Liver (tissue), 10 donors: ENCODE data around the gene TCEA2. TPM values are rescaled to one million over a fixed set of nuclear protein-coding genes. Genes with fewer than 3 reads are reported as not detected.

ENCODE experiments used
- DNase-seq: peaks from one replicate; pipeline ENCODE4 v3.0.0-alpha.2; 2017; ENCODE audit warnings: low spot score
- H3K27ac ChIP-seq, 2 donors: one replicate each; pipeline ENCODE4 v1.7.0; 2013; ENCODE audit warnings: inconsistent platforms in 2 of 2, low read length in 2 of 2, control low read depth in 1 of 2, low read depth in 1 of 2, mild to moderate bottlenecking in 1 of 2
- H3K27me3 ChIP-seq, 4 donors: one replicate each; pipeline versions ENCODE4 v1.6.1 to v1.7.0; 2013; ENCODE audit warnings: low read length in 3 of 4, inconsistent platforms in 1 of 4, mild to moderate bottlenecking in 1 of 4, moderate library complexity in 1 of 4; ENCODE audit not compliant: control insufficient read depth in 4 of 4, insufficient read depth in 4 of 4
- H3K36me3 ChIP-seq, 4 donors: one replicate each; pipeline versions ENCODE4 v1.6.1 to v1.7.0; 2013; ENCODE audit warnings: low read length in 3 of 4, mild to moderate bottlenecking in 3 of 4, low read depth in 1 of 4, moderate library complexity in 1 of 4; ENCODE audit not compliant: control insufficient read depth in 4 of 4, insufficient read depth in 3 of 4
- H3K4me1 ChIP-seq, 4 donors: one replicate each; pipeline versions ENCODE4 v1.6.1 to v1.7.0; 2013; ENCODE audit warnings: low read length in 3 of 4, mild to moderate bottlenecking in 3 of 4, moderate library complexity in 1 of 4; ENCODE audit not compliant: control insufficient read depth in 4 of 4, insufficient read depth in 4 of 4
- H3K4me3 ChIP-seq, 3 donors: one replicate each; pipeline versions ENCODE4 v1.6.1 to v1.7.0; 2013; ENCODE audit warnings: low read length in 3 of 3, control low read depth in 1 of 3, low read depth in 1 of 3, mild to moderate bottlenecking in 1 of 3
- H3K9ac ChIP-seq, 2 donors: one replicate each; pipeline ENCODE4 v1.7.0; 2013; ENCODE audit warnings: low read length in 2 of 2, mild to moderate bottlenecking in 2 of 2, moderate library complexity in 2 of 2, control low read depth in 1 of 2, low read depth in 1 of 2
- H3K9me3 ChIP-seq, 4 donors: one replicate each; pipeline versions ENCODE4 v1.6.1 to v1.7.0; 2013; ENCODE audit warnings: low read length in 3 of 4; ENCODE audit not compliant: control insufficient read depth in 4 of 4
- EGR1 ChIP-seq, 2 donors: IDR thresholded peaks; 2 replicates each; pipeline ENCODE4 v1.6.1; 2016 to 2018; ENCODE audit warnings: antibody characterized with exemption in 2 of 2, low read depth in 2 of 2
- FOXA1 ChIP-seq: IDR thresholded peaks from 2 replicates; pipeline ENCODE4 v1.6.1; 2016; ENCODE audit warnings: antibody characterized with exemption
- GABPA ChIP-seq, 2 donors: IDR thresholded peaks in 1 of 2; conservative IDR thresholded peaks in 1 of 2; 2 replicates each; pipeline ENCODE4 v1.6.1; 2016; ENCODE audit warnings: antibody characterized with exemption in 2 of 2, mild to moderate bottlenecking in 1 of 2, moderate library complexity in 1 of 2
- HNF4A ChIP-seq, 2 donors: conservative IDR thresholded peaks; 2 replicates each; pipeline ENCODE4 v1.6.1; 2016; ENCODE audit warnings: antibody characterized with exemption in 2 of 2, mild to moderate bottlenecking in 2 of 2
- HNF4G ChIP-seq: IDR thresholded peaks from 2 replicates; pipeline ENCODE4 v1.6.1; 2016; ENCODE audit warnings: antibody characterized with exemption
- JUND ChIP-seq, 2 donors: IDR thresholded peaks; 2 replicates each; pipeline ENCODE4 v1.6.1; 2016; ENCODE audit warnings: antibody characterized with exemption in 2 of 2
- RXRA ChIP-seq, 2 donors: IDR thresholded peaks; 2 replicates each; pipeline ENCODE4 v1.6.1; 2017 to 2018; ENCODE audit warnings: antibody characterized with exemption in 2 of 2, mild to moderate bottlenecking in 1 of 2
- SP1 ChIP-seq: IDR thresholded peaks from 2 replicates; pipeline ENCODE4 v1.6.1; 2018; ENCODE audit warnings: antibody characterized with exemption, mild to moderate bottlenecking
- YY1 ChIP-seq: IDR thresholded peaks from 2 replicates; pipeline ENCODE4 v1.6.1; 2016; ENCODE audit warnings: antibody characterized with exemption, mild to moderate bottlenecking
- WGBS: extraction: QIAGEN DNeasy Blood & Tissue Kit; methylation state at CpG from one replicate; pipeline ENCODE4 v1.1.7; 2013; 5-methylcytosine and 5-hydroxymethylcytosine counted together
- polyA plus RNA-seq, 2 donors: library from polyadenylated mRNA; stranded (reverse) in 1 of 2; unstranded in 1 of 2; fragments of 200-250 nt in 1 of 2; fragments of >200 nt in 1 of 2; fragmentation: Nextera tagmentation in 1 of 2; extraction: Ambion mirVana in 1 of 2; gene quantifications; one replicate each; pipeline versions ENCODE4 v1.2.1 to v1.2.3, GENCODE V29; 2013 to 2015
- small RNA-seq: library from RNA; depleted of rRNA; stranded (forward); fragments of <200 nt; gene quantifications from one replicate; pipeline ENCODE3, GENCODE V24; 2014
- total RNA-seq, 2 donors: library from RNA; depleted of rRNA; stranded (reverse); fragments of >200 nt; gene quantifications; one replicate each; pipeline ENCODE4 v1.2.3, GENCODE V29; 2014
- TF ChIP-seq, protein P1 (sequence below): fragments of 150-350 bp; IDR thresholded peaks from 2 replicates; pipeline ENCODE4 v1.5.1; 2017; ENCODE audit warnings: improper control_type of control experiment, low read depth, low read length; ENCODE audit not compliant: missing input control
- donor health status: healthy.
- donor health status: healthy.
- donor health status: healthy.
- donor health status: healthy.
- donor health status: healthy.

Gene TCEA2
- total and polyA plus RNA-seq, 4 donors, result 4.6 to 22.6 (median 11.8) TPM

DNA sequence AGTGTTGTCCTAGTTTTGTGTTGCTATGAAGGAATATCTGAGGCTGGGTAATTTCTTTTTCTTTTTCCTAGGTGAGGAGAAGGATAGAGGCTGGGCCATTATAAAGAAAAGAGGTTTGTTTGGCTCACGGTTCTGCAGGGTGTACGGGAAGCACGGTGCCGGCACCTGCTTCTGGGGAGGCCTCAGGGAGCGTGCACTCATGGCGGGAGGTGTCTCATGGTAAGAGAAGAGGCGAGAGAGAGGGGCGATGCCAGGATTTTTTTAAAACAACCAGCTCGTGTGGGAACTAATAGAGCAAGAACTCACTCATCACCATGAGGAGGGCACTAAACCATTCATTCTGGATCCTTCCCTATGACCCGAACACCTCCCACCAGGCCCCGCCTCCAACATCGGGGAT, 58.6 kb downstream of the TCEA2 start:
- Histone ChIP-seq H3K27ac (no peak overlapping the region), H3K4me1 (peaks cover 0 to 4% (median under 1%) of the 10 kb centered on the region in 4 donors), H3K9ac (no peak overlapping the region), H3K36me3 (no peaks in the 10 kb centered on the region), H3K27me3 (peaks cover 0 to 3% (median 1%) of the 10 kb centered on the region in 4 donors), H3K9me3 (no peaks in the 10 kb centered on the region), H3K4me3 (no peak overlapping the region)
- no peak for DNase-seq
- TF ChIP-seq HNF4G (no peak), EGR1 (IDR thresholded peaks at IDR 0.05; ENCODE audit: low read depth in 2 of 2) (no peak), RXRA (IDR thresholded peaks at IDR 0.05) (no peak), HNF4A (conservative IDR thresholded peaks at IDR 0.05) (no peak), GABPA (IDR thresholded peaks at IDR 0.05 in 1 of 2, conservative IDR thresholded peaks at IDR 0.05 in 1 of 2) (no peak), SP1 (no peak), JUND (IDR thresholded peaks at IDR 0.05) (no peak), YY1 (no peak), FOXA1 (no peak)
- TF ChIP-seq, protein P1, sequence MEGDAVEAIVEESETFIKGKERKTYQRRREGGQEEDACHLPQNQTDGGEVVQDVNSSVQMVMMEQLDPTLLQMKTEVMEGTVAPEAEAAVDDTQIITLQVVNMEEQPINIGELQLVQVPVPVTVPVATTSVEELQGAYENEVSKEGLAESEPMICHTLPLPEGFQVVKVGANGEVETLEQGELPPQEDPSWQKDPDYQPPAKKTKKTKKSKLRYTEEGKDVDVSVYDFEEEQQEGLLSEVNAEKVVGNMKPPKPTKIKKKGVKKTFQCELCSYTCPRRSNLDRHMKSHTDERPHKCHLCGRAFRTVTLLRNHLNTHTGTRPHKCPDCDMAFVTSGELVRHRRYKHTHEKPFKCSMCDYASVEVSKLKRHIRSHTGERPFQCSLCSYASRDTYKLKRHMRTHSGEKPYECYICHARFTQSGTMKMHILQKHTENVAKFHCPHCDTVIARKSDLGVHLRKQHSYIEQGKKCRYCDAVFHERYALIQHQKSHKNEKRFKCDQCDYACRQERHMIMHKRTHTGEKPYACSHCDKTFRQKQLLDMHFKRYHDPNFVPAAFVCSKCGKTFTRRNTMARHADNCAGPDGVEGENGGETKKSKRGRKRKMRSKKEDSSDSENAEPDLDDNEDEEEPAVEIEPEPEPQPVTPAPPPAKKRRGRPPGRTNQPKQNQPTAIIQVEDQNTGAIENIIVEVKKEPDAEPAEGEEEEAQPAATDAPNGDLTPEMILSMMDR, result no peak
- 77% methylated on average over 12 of the region's 12 CpGs for WGBS

Small RNAs within 50 kb of the gene (small RNA-seq; reads per million reads assigned to genes)
- gene AL355803.1, result not detected
- not detected for gene MIR6813

Other genes starting within 250 kb of the TCEA2 start
- gene ZBTB46, start 231.9 kb upstream of the TCEA2 start, total RNA-seq, result 10 to 100 TPM in 1 of 2 donors, 1 to 10 TPM in 1; 8.2 to 12.1 TPM
- gene ZBTB46, start 231.9 kb upstream of the TCEA2 start, polyA plus RNA-seq, result 1 to 10 TPM in 1 of 2 donors, under 1 TPM in 1; 0.79 to 1.2 TPM
- gene ABHD16B, start 201.7 kb upstream of the TCEA2 start, total RNA-seq, result not detected
- under 1 TPM in 1 of 2 donors, not detected in 1; 0.10 TPM for gene ABHD16B, start 201.7 kb upstream of the TCEA2 start, polyA plus RNA-seq
- 10 to 100 TPM; 25.3 to 31.2 TPM for gene TPD52L2, start 197.9 kb upstream of the TCEA2 start, total RNA-seq
- 10 to 100 TPM; 12.3 to 33.0 TPM for gene TPD52L2, start 197.9 kb upstream of the TCEA2 start, polyA plus RNA-seq
- 10 to 100 TPM; 22.4 to 28.6 TPM for gene DNAJC5, start 168.1 kb upstream of the TCEA2 start, total RNA-seq
- gene DNAJC5, start 168.1 kb upstream of the TCEA2 start, polyA plus RNA-seq, result 10 to 100 TPM in 1 of 2 donors, 1 to 10 TPM in 1; 8.2 to 15.0 TPM
- gene UCKL1, start 106.8 kb upstream of the TCEA2 start, total RNA-seq, result 10 to 100 TPM; 16.4 to 20.4 TPM
- gene UCKL1, start 106.8 kb upstream of the TCEA2 start, polyA plus RNA-seq, result 10 to 100 TPM; 16.4 to 20.1 TPM
- 10 to 100 TPM in 1 of 2 donors, 1 to 10 TPM in 1; 9.2 to 11.8 TPM for gene ZNF512B, start 93.3 kb upstream of the TCEA2 start, total RNA-seq
- 10 to 100 TPM in 1 of 2 donors, 1 to 10 TPM in 1; 1.8 to 10.4 TPM for gene ZNF512B, start 93.3 kb upstream of the TCEA2 start, polyA plus RNA-seq
- 1 to 10 TPM; 1.4 to 2.8 TPM for gene SAMD10, start 83.6 kb upstream of the TCEA2 start, total RNA-seq
- gene SAMD10, start 83.6 kb upstream of the TCEA2 start, polyA plus RNA-seq, result 1 to 10 TPM in 1 of 2 donors, under 1 TPM in 1; 0.74 to 3.4 TPM
- gene PRPF6, start 82.1 kb upstream of the TCEA2 start, total RNA-seq, result 10 to 100 TPM; 24.2 to 24.9 TPM
- gene PRPF6, start 82.1 kb upstream of the TCEA2 start, polyA plus RNA-seq, result 10 to 100 TPM; 16.3 to 22.0 TPM
- under 1 TPM; 0.14 to 0.59 TPM for gene C20orf204, start 27.0 kb upstream of the TCEA2 start, total RNA-seq
- under 1 TPM; 0.07 to 0.10 TPM for gene C20orf204, start 27.0 kb upstream of the TCEA2 start, polyA plus RNA-seq
- gene SOX18, start 13.6 kb upstream of the TCEA2 start, total RNA-seq, result 1 to 10 TPM; 2.1 to 3.1 TPM
- 1 to 10 TPM; 1.1 to 5.8 TPM for gene SOX18, start 13.6 kb upstream of the TCEA2 start, polyA plus RNA-seq
- gene RGS19, start 16.3 kb downstream of the TCEA2 start, total RNA-seq, result 10 to 100 TPM in 1 of 2 donors, 1 to 10 TPM in 1; 6.7 to 12.9 TPM
- gene RGS19, start 16.3 kb downstream of the TCEA2 start, polyA plus RNA-seq, result 1 to 10 TPM; 4.9 to 5.9 TPM
- gene OPRL1, start 16.9 kb downstream of the TCEA2 start, total RNA-seq, result under 1 TPM; 0.42 to 0.79 TPM
- under 1 TPM; 0.04 to 0.28 TPM for gene OPRL1, start 16.9 kb downstream of the TCEA2 start, polyA plus RNA-seq
- gene LKAAEAR1, start 21.2 kb downstream of the TCEA2 start, total RNA-seq, result not detected
- gene LKAAEAR1, start 21.2 kb downstream of the TCEA2 start, polyA plus RNA-seq, result under 1 TPM in 1 of 2 donors, not detected in 1; 0.08 TPM
- gene NPBWR2, start 44.4 kb downstream of the TCEA2 start, total RNA-seq, result not detected
- gene NPBWR2, start 44.4 kb downstream of the TCEA2 start, polyA plus RNA-seq, result not detected
- 1 to 10 TPM in 1 of 2 donors, under 1 TPM in 1; under 0.01 to 6.5 TPM for gene MYT1, start 101.3 kb downstream of the TCEA2 start, total RNA-seq
- under 1 TPM; 0.05 to 0.11 TPM for gene MYT1, start 101.3 kb downstream of the TCEA2 start, polyA plus RNA-seq
- gene PCMTD2, start 192.6 kb downstream of the TCEA2 start, total RNA-seq, result 10 to 100 TPM; 37.2 to 74.4 TPM
- 10 to 100 TPM; 12.7 to 13.6 TPM for gene PCMTD2, start 192.6 kb downstream of the TCEA2 start, polyA plus RNA-seq